Adrenal gland (tissue), 12 donors: ENCODE results near the gene WNT5A. TPM values are rescaled to one million over a fixed set of nuclear protein-coding genes. Genes with fewer than 3 reads are reported as not detected.

ENCODE experiments used
- DNase-seq, 7 donors: peaks; one replicate each; pipeline ENCODE4 v3.0.0-alpha.2; 2019 to 2020
- H3K27ac ChIP-seq, 5 donors: fragments of 200-600 bp; sonication (generic) in 4 of 5; 1 replicate in 3 of 5; 2 replicates in 2 of 5; pipeline versions ENCODE4 v1.5.1 to v1.8.0; 2016 to 2020; ENCODE audit warnings: mild to moderate bottlenecking in 1 of 5
- H3K27me3 ChIP-seq: fragments of 200-600 bp; 2 replicates; pipeline ENCODE4 v1.8.0; 2021
- H3K36me3 ChIP-seq, 2 donors: fragments of 200-600 bp; replicated peaks in 1 of 2; 1 replicate in 1 of 2; 2 replicates in 1 of 2; pipeline versions ENCODE4 v1.5.1 to v1.8.0; 2018 to 2022
- H3K4me1 ChIP-seq, 2 donors: fragments of 200-600 bp; replicated peaks in 1 of 2; 1 replicate in 1 of 2; 2 replicates in 1 of 2; pipeline versions ENCODE4 v1.5.1 to v1.8.0; 2018 to 2021
- H3K4me3 ChIP-seq, 4 donors: fragments of 200-600 bp; sonication (generic) in 3 of 4; one replicate each; pipeline ENCODE4 v1.5.1; 2016 to 2018
- H3K9me3 ChIP-seq, 3 donors: fragments of 200-600 bp; sonication (generic) in 1 of 3; replicated peaks in 1 of 3; 1 replicate in 2 of 3; 2 replicates in 1 of 3; pipeline versions ENCODE4 v1.5.1 to v1.8.0; 2016 to 2021
- POLR2A ChIP-seq, 2 donors: fragments of 450-650 bp; IDR thresholded peaks; one replicate each; pipeline ENCODE4 v1.6.1; 2017; ENCODE audit warnings: antibody characterized with exemption in 2 of 2, mild to moderate bottlenecking in 2 of 2, moderate library complexity in 1 of 2
- WGBS, 4 donors: extraction: QIAGEN DNeasy Blood & Tissue Kit in 2 of 4; methylation state at CpG; one replicate each; pipeline versions ENCODE4 v1.1.5 to v1.1.7; 2013 to 2017; 5-methylcytosine and 5-hydroxymethylcytosine counted together
- intact Hi-C, 2 donors: fragments of 100-400 bp; cut with DNase I; formaldehyde crosslinking; loops; one replicate each; pipeline versions ENCODE4 v1.14.1 to v1.15.0; 2022 to 2023
- polyA plus RNA-seq, 3 donors: library from polyadenylated mRNA; stranded (reverse); fragments of 200-250 nt in 2 of 3; fragments of 350-450 nt in 1 of 3; fragmentation: Illumina TruSeq in 1 of 3; extraction: RNeasy Lipid Tissue Mini Kit (QIAGEN cat#74804) in 1 of 3; gene quantifications; one replicate each; pipeline ENCODE4 v1.2.3, GENCODE V29; 2013 to 2014
- total RNA-seq, 9 donors: library from RNA; depleted of rRNA in 4 of 9; stranded (reverse); fragments of >200 nt in 4 of 9; fragments of 120-200 nt in 1 of 9; fragmentation: NEBNext Ultra II Directional in 1 of 9; extraction: Animal tissue kit (Norgen Biotek cat#: 25700) in 1 of 9; gene quantifications; one replicate each; pipeline versions ENCODE4 v1.1.0 to v1.2.4, GENCODE V29; 2013 to 2023
- TF ChIP-seq, protein P1 (sequence below), 6 experiments: fragments of 450-650 bp in 4 of 6; fragments of 200-600 bp in 2 of 6; sonication (generic) in 1 of 6; IDR thresholded peaks; 1 replicate in 5 of 6; 2 replicates in 1 of 6; pipeline versions ENCODE4 v1.5.1 to v1.8.0; 2016 to 2021; ENCODE audit warnings: antibody characterized with exemption in 6 of 6, mild to moderate bottlenecking in 2 of 6, moderate library complexity in 1 of 6
- donor health status: healthy with polysubstance abuse.
- donor health status: Bipolar disorder and iron deficiency.
- donor health status: DM: yes; HTN: yes; CAD: no.
- donor health status: DM: no; HTN: no; CAD: no.
- donor health status: DM: no; HTN: no; CAD: no.
- donor health status: DM: yes; HTN: yes; CAD: no.

Gene WNT5A
- total and polyA plus RNA-seq, 12 donors: 0.54 to 16.2 (median 2.9) TPM

DNA sequence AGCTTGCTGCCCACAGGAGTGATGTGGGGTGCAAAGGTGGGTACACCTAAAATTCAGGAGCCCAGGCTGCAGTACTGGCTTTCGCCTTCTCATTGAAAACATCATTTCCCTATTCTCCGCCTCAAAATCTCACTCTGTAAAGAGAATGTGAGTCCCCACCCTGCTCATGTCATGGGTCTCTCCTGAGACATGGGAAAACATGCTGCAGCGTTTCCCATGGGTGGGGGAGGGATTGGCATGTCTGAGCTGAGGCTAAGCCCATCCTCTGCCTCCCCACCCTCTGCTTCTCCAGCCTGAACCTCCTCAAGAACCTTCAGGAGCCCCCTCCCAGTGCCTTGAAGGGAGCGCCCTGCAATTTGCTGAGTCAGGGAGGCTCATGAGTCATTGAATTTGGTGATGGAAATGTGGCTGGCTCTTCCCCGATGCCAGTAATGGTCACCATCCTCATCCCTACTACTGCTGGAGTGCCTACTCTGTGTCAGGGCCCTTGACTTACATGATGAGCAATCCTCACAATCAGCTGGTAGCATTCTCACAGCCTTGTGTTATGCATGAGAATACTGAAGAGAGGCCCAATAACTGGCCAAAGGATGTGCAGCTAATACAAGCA, 28.8 kb downstream of the WNT5A start:
- Histone ChIP-seq H3K4me1 (no peaks in the 10 kb centered on the region), H3K4me3 (no peak overlapping the region), H3K9me3 (no peaks in the 10 kb centered on the region), H3K27me3 (no peaks in the 10 kb centered on the region), H3K27ac (no peak overlapping the region), H3K36me3 (no peaks in the 10 kb centered on the region)
- TF ChIP-seq, protein P1, sequence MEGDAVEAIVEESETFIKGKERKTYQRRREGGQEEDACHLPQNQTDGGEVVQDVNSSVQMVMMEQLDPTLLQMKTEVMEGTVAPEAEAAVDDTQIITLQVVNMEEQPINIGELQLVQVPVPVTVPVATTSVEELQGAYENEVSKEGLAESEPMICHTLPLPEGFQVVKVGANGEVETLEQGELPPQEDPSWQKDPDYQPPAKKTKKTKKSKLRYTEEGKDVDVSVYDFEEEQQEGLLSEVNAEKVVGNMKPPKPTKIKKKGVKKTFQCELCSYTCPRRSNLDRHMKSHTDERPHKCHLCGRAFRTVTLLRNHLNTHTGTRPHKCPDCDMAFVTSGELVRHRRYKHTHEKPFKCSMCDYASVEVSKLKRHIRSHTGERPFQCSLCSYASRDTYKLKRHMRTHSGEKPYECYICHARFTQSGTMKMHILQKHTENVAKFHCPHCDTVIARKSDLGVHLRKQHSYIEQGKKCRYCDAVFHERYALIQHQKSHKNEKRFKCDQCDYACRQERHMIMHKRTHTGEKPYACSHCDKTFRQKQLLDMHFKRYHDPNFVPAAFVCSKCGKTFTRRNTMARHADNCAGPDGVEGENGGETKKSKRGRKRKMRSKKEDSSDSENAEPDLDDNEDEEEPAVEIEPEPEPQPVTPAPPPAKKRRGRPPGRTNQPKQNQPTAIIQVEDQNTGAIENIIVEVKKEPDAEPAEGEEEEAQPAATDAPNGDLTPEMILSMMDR (IDR thresholded peaks at IDR 0.05): no peak
- no peak for TF ChIP-seq POLR2A (IDR thresholded peaks at IDR 0.05)
- intact Hi-C loops: no loop called here
- DNase-seq: no peak
- 68 to 82% (median 74%) methylated on average over 5 of the region's 5 CpGs for whole genome bisulfite sequencing, 4 donors

DNA sequence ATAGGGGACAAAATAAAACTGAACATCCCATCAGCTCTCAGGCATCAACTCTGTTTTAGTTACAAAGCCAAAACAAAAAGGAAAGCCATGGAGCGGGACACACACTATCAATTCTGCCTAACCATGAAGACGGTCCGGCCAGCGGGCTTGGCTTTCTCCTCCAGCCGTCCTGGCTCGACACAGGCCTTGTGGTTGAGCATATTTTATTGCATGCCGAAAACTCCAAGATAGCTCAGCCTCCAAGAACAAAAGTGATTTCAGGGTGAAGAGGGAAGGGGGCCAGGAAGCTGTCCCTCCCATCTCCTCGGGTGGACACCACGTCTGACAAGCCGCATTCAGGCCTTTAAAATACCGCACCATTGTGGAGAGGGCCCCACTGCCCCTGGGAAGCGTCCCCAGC, 31.2 kb downstream of the WNT5A start:
- no peak for TF ChIP-seq POLR2A (IDR thresholded peaks at IDR 0.05)
- TF ChIP-seq, protein P1 (IDR thresholded peaks at IDR 0.05): no peak
- no peaks in the 10 kb centered on the region for H3K4me1 ChIP-seq
- H3K9me3 ChIP-seq: no peaks in the 10 kb centered on the region
- intact Hi-C loops: no loop called here
- no peak overlapping the region for H3K4me3 ChIP-seq
- H3K27ac ChIP-seq: no peak overlapping the region
- H3K36me3 ChIP-seq: no peaks in the 10 kb centered on the region
- no peaks in the 10 kb centered on the region for H3K27me3 ChIP-seq
- no peak for DNase-seq
- WGBS, 4 donors: 67 to 80% (median 79%) methylated on average over 12 of the region's 12 CpGs

DNA sequence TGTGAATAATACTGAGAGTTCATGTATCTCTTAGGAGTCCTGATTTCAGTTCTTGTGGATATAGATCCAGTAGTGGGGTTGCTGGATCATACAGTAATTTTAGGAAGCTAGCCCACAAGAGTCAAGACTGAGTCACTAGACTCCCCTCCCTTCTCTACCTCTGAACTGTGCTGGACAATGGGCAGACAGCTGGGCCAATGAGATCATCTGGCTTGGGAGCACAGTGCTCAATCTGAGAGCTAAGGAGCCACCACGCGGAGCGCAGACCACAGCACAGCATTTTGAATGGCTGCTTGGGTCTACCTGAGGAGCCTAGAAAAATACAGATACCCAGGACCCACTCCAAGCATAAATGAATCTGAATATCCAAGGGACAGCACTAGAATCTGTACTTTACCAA, 32.5 kb downstream of the WNT5A start:
- no peaks in the 10 kb centered on the region for H3K27me3 ChIP-seq
- intact Hi-C loops: no loop called here
- DNase-seq: no peak
- H3K4me3 ChIP-seq: no peak overlapping the region
- 54 to 80% (median 75%) methylated on average over 2 to 3 of the region's 3 CpGs for WGBS, 4 donors
- TF ChIP-seq POLR2A (IDR thresholded peaks at IDR 0.05): no peak
- TF ChIP-seq, protein P1 (IDR thresholded peaks at IDR 0.05): no peak
- no peak overlapping the region for H3K27ac ChIP-seq
- no peaks in the 10 kb centered on the region for H3K4me1 ChIP-seq
- H3K36me3 ChIP-seq: no peaks in the 10 kb centered on the region
- no peaks in the 10 kb centered on the region for H3K9me3 ChIP-seq

DNA sequence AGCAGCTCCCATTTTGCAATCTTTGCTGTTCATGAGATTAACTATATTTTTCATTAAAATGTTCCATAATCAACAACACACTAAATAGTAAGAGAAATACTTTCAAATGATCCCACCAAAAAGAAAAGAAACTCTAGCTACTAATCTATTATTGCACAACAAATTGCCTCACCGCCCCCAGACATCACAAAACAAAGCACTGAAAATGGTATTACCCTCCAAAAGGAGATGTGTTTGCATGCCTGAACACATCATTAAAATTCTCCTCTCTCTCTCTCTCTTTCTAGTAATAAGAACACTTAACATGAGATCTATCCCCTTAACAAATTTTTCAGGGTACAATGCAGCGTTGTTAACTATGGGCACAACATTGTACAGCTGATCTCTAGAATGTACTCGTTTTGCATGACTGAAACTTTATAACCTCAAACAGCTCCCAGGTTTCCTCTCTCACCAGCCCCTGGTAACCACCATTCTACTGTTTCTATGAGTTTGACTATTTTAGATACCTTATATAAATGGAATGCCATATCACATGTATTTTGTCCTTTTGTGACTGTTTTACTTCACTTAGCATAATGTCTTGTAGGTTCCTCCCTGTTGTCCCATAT, 33.1 kb downstream of the WNT5A start:
- intact Hi-C loops: no loop called here
- DNase-seq: no peak

More for the DNA sequence above, 33.1 kb downstream of the WNT5A start:
- TF ChIP-seq, protein P1 (IDR thresholded peaks at IDR 0.05): no peak
- TF ChIP-seq POLR2A (IDR thresholded peaks at IDR 0.05): no peak
- H3K27me3 ChIP-seq: no peaks in the 10 kb centered on the region
- no peak overlapping the region for H3K4me3 ChIP-seq
- no peak overlapping the region for H3K27ac ChIP-seq
- WGBS, 4 donors: 68 to 79% (median 75%) methylated on average over 3 of the region's 3 CpGs
- H3K9me3 ChIP-seq: no peaks in the 10 kb centered on the region
- H3K4me1 ChIP-seq: no peaks in the 10 kb centered on the region
- no peaks in the 10 kb centered on the region for H3K36me3 ChIP-seq
